ENCODE data around the gene KRTAP3-1.
"Not testable (repeated sequence)": the region's sequence is repeated elsewhere in the genome, so short reads cannot be mapped to it uniquely, and the experiment has no call there.

Gene KRTAP3-1

DNA sequence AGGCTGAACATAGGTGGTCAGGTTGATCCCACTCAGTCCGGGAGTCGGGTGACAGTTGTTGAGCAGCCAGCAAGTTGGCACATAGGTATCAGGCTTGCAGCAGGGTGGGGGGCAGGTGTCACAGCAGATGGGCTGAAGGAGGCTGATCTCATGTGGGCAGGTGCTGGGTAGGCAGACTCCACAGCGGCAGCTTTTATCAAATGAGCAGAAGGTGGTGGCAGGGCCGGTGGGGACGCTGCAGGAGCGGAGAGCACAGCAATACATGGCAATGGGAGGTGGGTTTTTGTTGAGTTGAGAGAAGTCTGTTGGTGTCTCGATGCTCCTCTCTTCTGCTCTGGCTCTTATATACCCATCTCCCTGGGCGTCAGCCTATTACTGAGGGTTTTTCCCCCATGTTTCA is at the start of gene KRTAP3-1:
TSS of gene KRTAP3-1 (minus strand) at position 318 of the 400 bp plus-strand sequence. CDS start at position 264, 54 bp downstream.
- DNase-seq (ENCODE audit: low spot score): no peak

DNA sequence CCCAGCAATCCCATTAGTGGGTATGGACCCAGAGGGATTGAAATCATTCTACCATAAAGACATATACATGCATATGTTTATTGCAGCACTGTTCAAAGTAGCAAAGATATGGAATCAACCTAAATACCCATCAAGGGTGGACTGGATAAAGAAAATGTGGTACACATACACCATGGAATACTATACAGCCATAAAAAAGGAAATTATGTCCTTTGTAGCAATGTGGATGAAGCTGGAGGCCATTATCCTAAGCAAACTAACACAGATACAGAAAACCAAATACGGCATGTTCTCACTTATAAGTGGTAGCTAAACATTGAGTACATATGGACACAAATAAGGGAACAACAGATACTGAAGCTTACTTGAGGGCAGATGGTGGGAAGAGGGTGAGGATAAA is 48.6 kb upstream of the KRTAP3-1 start:
- DNase-seq (ENCODE audit: low spot score): no peak

GRCh38 chr17:41055130-41055529 is 46.2 kb upstream of the KRTAP3-1 start, which contains the start of gene KRTAP2-2:
KRTAP2-2 (minus strand) TSS chr17:41055230; CDS start chr17:41055211, 19 bp downstream.
- DNase-seq (ENCODE audit: low spot score): not testable (repeated sequence)

- DNase-seq (ENCODE audit: low spot score): not testable (repeated sequence)
Measured at GRCh38 chr17:41054556-41054955, 45.6 kb upstream of the KRTAP3-1 start.

- no peak for DNase-seq (ENCODE audit: low spot score)
Measured at GRCh38 chr17:41054025-41054424, 45.1 kb upstream of the KRTAP3-1 start.

DNA sequence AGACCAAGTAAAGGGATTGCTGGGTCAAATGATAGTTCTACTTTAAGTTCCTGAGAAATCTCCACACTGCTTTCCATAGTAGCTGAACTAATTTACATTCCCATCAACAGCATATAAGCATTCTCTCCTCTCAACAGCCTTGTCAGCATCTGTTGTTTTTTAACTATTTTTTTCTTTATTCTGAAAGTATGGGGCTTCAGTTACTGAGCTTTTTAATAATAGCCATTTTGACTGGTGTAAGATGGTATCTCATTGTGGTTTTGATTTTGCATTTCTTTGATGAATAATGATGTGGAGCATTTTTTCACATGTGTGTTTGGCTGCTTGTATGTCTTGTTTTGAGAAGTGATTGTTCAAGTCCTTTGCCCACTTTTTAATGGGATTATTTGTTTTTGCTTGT is 43.6 kb upstream of the KRTAP3-1 start:
- DNase-seq (ENCODE audit: low spot score): no peak

DNA sequence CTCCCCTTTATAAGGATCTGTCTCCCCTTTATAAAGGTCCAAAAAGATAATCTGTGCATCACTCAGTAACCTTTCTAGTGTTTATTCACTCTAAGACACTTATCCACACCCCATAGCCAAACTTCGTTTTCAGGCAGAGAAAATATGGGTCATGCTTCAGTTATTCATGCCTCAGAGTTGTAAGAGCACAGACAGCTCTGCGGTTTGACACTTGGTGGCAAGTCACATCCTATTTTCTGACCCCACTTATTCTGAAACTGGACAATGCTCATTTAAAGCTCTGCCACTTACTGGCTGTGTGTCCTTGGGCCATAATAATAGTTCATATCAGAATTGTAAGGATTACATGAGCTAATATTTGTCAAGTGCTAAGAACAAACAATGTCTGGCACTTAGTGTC is 40.2 kb upstream of the KRTAP3-1 start:
- DNase-seq (ENCODE audit: low spot score): no peak

GRCh38 chr17:41048441-41048840 is 39.5 kb upstream of the KRTAP3-1 start:
- DNase-seq (ENCODE audit: low spot score): no peak

DNA sequence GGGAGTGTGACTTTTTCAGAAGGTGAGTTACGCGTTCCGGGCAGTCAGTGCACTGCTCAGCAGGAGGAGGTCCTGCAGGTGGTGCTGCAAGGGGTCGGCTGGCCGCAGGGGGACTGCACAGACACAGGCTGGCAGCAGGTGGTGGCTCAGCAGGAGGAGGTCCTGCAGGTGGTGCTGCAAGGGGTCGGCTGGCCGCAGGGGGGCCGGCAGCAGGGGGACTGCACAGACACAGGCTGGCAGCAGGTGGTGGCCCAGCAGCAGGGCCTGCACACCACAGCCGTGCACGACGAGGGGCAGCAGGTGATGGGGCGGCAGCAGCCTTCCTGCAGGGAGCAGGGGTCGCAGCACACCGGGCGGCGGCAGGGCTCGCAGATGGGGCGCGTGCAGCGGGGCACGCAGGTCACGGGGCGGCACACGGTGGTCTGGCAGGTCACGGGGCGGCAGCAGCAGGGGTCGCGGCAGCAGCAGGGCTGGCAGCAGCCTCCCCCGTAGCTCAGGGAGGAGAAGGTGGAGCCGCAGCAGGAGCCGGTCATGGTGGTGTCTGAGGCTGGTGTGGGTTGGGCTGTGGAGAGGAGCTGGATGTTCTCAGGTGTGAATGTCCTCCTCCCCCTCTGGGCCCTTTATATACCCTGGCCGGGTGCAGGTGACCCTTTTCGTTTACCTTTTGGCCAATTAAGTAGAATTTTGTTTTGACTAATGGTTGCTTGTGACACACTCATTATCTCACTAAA is 38.0 kb upstream of the KRTAP3-1 start, which contains the start of gene KRTAP2-1:
TSS of gene KRTAP2-1 (minus strand) at position 582 of the 731 bp plus-strand sequence. CDS start at position 533, 49 bp downstream.
- not testable (repeated sequence) for DNase-seq (ENCODE audit: low spot score)

GRCh38 chr17:41042953-41043352 is 34.0 kb upstream of the KRTAP3-1 start:
- no peak for DNase-seq (ENCODE audit: low spot score)

DNA sequence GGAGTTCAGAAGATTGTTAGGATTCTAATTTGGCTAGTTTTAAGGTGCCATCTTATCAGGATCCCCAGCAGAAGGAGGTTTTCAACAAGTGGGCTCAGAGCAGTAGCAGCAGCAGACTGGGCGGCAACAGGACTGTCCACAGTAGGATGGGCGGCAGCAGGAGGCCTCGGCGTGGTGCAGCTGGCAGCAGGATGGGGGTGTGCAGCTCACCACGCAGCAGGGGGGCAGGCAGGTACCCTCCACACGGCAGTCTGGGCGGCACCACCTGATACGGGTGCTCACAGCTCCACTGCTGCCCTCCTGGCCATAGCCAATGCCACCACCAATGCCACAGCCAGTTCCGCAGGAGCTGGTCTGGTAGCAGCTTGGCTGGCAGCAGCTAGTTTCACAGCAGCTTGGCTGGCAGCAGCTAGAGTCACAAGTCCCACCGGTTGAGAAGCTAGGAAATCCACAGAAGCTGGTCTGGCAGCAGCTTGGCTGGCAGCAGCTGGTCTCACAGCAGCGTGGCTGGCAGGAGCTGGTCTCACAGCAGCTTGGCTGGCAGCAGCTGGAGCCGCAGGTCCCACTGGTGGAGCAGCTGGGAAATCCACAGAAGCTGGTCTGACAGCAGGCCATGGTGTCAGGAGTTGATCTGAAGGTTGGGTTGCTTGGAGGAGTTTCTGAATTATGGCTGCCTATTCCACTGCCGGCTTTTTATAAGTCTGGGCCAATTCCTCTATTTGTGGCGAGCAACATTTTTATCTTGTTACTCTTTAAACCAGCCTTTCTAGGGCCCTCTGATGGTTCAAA is 32.0 kb upstream of the KRTAP3-1 start, which contains the start of gene KRTAP1-1:
TSS of gene KRTAP1-1 (minus strand) at position 668 of the 789 bp plus-strand sequence. CDS start at position 615, 53 bp downstream.
- not testable (repeated sequence) for DNase-seq (ENCODE audit: low spot score)

DNA sequence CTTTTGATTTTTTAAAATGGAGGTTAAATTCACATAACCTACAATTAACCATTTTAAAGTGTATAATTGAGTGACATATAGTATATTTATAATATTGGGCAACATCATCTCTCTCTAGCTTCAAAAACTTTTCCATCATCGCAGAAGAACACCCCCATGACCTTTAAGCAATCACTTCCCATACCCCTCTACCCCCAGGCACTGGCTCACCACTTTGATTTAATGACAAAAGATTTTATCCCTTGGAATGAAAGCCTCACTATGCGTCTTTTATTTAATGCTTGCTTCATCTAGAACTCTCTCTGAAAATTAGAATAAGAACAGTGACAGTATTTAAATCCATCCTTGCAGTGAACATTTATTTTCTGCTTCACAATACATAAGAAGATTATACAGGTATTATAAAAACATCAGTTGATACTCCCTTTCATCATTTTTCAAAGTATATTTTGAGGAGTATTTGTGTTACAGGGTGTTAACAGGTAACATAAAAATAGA is 29.0 kb upstream of the KRTAP3-1 start:
- DNase-seq (ENCODE audit: low spot score): no peak

DNA sequence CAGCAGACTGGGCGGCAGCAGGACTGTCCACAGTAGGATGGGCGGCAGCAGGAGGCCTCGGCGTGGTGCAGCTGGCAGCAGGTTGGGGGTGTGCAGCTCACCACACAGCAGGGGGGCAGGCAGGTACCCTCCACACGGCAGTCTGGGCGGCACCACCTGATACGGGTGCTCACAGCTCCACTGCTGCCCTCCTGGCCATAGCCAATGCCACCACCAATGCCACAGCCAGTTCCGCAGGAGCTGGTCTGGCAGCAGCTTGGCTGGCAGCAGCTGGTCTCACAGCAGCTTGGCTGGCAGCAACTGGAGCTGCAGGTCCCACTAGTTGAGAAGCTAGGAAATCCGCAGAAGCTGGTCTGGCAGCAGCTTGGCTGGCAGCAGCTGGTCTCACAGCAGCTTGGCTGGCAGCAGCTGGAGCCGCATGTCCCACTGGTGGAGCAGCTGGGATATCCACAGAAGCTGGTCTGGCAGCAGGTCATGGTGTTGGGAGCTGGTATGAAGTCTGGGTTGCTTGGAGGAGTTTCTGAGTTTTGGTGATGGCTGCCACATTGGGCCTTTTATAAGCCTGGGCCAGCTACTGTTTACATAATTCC is 25.5 kb upstream of the KRTAP3-1 start, which contains the start of gene KRTAP1-3:
TSS of gene KRTAP1-3 (minus strand) at position 529 of the 590 bp plus-strand sequence. CDS start at position 476, 53 bp downstream.
- DNase-seq (ENCODE audit: low spot score): not testable (repeated sequence)

- no peak for DNase-seq (ENCODE audit: low spot score)
Measured at GRCh38 chr17:41029633-41030245, 20.8 kb upstream of the KRTAP3-1 start, which contains the start of gene KRTAP1-4. KRTAP1-4 (minus strand) TSS chr17:41030195; CDS start chr17:41030078, 117 bp downstream.

- DNase-seq (ENCODE audit: low spot score): no peak
Measured at GRCh38 chr17:41026715-41027471, 18.0 kb upstream of the KRTAP3-1 start, which contains the start of gene KRTAP1-5. KRTAP1-5 (minus strand) TSS chr17:41027208; CDS start chr17:41027155, 53 bp downstream.

- DNase-seq (ENCODE audit: low spot score): no peak
Measured at GRCh38 chr17:41024697-41025096, 15.8 kb upstream of the KRTAP3-1 start.

- no peak for DNase-seq (ENCODE audit: low spot score)
Measured at GRCh38 chr17:41020336-41020735, 11.4 kb upstream of the KRTAP3-1 start.

- DNase-seq (ENCODE audit: low spot score): no peak
Measured at GRCh38 chr17:41019415-41019814, 10.5 kb upstream of the KRTAP3-1 start.

- no peak for DNase-seq (ENCODE audit: low spot score)
Measured at GRCh38 chr17:41018541-41018940, 9.6 kb upstream of the KRTAP3-1 start.

- DNase-seq (ENCODE audit: low spot score): no peak
Measured at GRCh38 chr17:41016578-41017215, 7.8 kb upstream of the KRTAP3-1 start.

All from D341Med (cell line).